AG04449 (cell line): ENCODE measurements around the gene HAND2.

ENCODE experiments used
- CTCF ChIA-PET: fragments of 350-600 bp; formaldehyde crosslinking; extraction: SDS; loops from one replicate; lab custom pipeline; 2021; ENCODE audit warnings: antibody characterized with exemption; lab: Yijun Ruan, JAX
- POLR2A ChIA-PET: fragments of 400-600, 350-600 bp; formaldehyde crosslinking; extraction: SDS; loops from one replicate; lab custom pipeline; 2020; ENCODE audit warnings: antibody characterized with exemption, inconsistent platforms; lab: Yijun Ruan, JAX
- DNase-seq: peaks from one replicate; pipeline ENCODE4 v3.0.0-alpha.2; 2010; ENCODE audit warnings: low read depth, low spot score
- H3K4me3 ChIP-seq: 2 replicates; pipeline ENCODE4 v1.5.1; 2011; ENCODE audit warnings: low read depth, mild to moderate bottlenecking, control low read depth, low read length
- CTCF ChIP-seq: IDR thresholded peaks from one replicate; pipeline ENCODE4 v1.5.1; 2011; ENCODE audit warnings: mild to moderate bottlenecking, moderate library complexity, low read length, control low read depth, inconsistent platforms; ENCODE audit not compliant: insufficient read depth; ENCODE audit errors: missing control alignments

Gene HAND2

GRCh38 chr4:173573286-173573685 is 43.3 kb upstream of the HAND2 start:
- ChIA-PET POLR2A (no interaction called here), CTCF (no interaction called here)
- DNase-seq: no peak
- H3K4me3 ChIP-seq: no peak overlapping the region
- no peak for TF ChIP-seq CTCF

- H3K4me3 ChIP-seq: no peak overlapping the region
- ChIA-PET CTCF (no interaction called here), POLR2A (no interaction called here)
- no peak for DNase-seq
- TF ChIP-seq CTCF: no peak
These were observed 42.6 kb upstream of the HAND2 start for GRCh38 chr4:173572493-173573129.

GRCh38 chr4:173571620-173572019 is 41.6 kb upstream of the HAND2 start:
- POLR2A ChIA-PET: no interaction called here
- CTCF ChIA-PET: no interaction called here
- no peak for TF ChIP-seq CTCF
- no peak overlapping the region for H3K4me3 ChIP-seq
- no peak for DNase-seq

GRCh38 chr4:173565281-173565680 is 35.3 kb upstream of the HAND2 start:
- ChIA-PET POLR2A (no interaction called here), CTCF (no interaction called here)
- no peak overlapping the region for H3K4me3 ChIP-seq
- no peak for TF ChIP-seq CTCF
- DNase-seq: no peak

GRCh38 chr4:173564461-173564860 is 34.4 kb upstream of the HAND2 start:
- no peak overlapping the region for H3K4me3 ChIP-seq
- DNase-seq: no peak
- CTCF ChIA-PET: interaction anchor here (0.6 kb wide), 1 partner anchor 420 kb away, joined by 3 read pairs; no protein-coding TSS in a partner anchor
- TF ChIP-seq CTCF: no peak
- POLR2A ChIA-PET: no interaction called here

- TF ChIP-seq CTCF: no peak
- ChIA-PET POLR2A (no interaction called here), CTCF (no interaction called here)
- no peak overlapping the region for H3K4me3 ChIP-seq
- DNase-seq: no peak
These were observed 30.9 kb upstream of the HAND2 start for GRCh38 chr4:173560896-173561295.
